ENCODE data around the gene DSCAM. TPM values are rescaled to one million over a fixed set of nuclear protein-coding genes. Genes with fewer than 3 reads are reported as not detected.

The DSCAM gene
- total RNA-seq, 1 donor from 2014 or later: not detected

DNA sequence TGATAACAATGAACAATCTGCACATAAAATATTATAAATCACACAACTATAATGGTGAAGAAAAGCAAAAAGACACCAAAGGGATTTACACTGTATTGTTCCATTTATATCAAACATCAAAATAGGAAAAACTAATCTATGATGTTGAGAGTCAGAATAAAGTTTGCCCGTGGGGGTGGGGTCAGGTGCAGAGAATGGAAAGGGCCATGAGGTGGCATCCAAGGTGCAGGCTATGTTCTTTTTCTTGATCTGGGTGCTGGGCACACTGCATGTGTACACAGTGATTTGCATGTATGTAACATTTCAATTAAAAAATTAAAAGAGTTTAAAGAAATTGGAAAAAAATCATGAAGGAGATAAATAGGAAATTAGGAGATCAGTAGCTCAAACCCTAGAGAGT, 127.3 kb downstream of the DSCAM start:
- H3K79me2 ChIP-seq (ENCODE audit: low read depth): no peaks in the 10 kb centered on the region
- H3K36me3 ChIP-seq: no peaks in the 10 kb centered on the region
- peaks cover 8% of the 10 kb centered on the region for H3K9me3 ChIP-seq (ENCODE audit: low read depth)
- H3F3A ChIP-seq (ENCODE audit: low read depth): no peaks in the 10 kb centered on the region
- H3K4me3 ChIP-seq: no peak overlapping the region
- Mint-ChIP-seq H3K9me3 (peaks cover 10% of the 10 kb centered on the region), H3K27ac (no peak overlapping the region), H3K27me3 (ENCODE audit: insufficient read depth, low read depth) (no peaks in the 10 kb centered on the region), H3K36me3 (no peaks in the 10 kb centered on the region), H3K4me3 (no peak overlapping the region), H3K4me1 (no peaks in the 10 kb centered on the region)
- H3K27me3 ChIP-seq: no peaks in the 10 kb centered on the region
- no peak overlapping the region for H3K9ac ChIP-seq
- no peak for TF ChIP-seq EZH2 (IDR thresholded peaks at IDR 0.05)
- TF ChIP-seq, protein P1, sequence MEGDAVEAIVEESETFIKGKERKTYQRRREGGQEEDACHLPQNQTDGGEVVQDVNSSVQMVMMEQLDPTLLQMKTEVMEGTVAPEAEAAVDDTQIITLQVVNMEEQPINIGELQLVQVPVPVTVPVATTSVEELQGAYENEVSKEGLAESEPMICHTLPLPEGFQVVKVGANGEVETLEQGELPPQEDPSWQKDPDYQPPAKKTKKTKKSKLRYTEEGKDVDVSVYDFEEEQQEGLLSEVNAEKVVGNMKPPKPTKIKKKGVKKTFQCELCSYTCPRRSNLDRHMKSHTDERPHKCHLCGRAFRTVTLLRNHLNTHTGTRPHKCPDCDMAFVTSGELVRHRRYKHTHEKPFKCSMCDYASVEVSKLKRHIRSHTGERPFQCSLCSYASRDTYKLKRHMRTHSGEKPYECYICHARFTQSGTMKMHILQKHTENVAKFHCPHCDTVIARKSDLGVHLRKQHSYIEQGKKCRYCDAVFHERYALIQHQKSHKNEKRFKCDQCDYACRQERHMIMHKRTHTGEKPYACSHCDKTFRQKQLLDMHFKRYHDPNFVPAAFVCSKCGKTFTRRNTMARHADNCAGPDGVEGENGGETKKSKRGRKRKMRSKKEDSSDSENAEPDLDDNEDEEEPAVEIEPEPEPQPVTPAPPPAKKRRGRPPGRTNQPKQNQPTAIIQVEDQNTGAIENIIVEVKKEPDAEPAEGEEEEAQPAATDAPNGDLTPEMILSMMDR (IDR thresholded peaks at IDR 0.05): no peak
- no peak for DNase-seq (ENCODE audit: low spot score)
- no peak overlapping the region for H3K27ac ChIP-seq
- H3K4me1 ChIP-seq: no peaks in the 10 kb centered on the region
- H3K4me2 ChIP-seq: no peak overlapping the region
- H2AFZ ChIP-seq (replicated peaks): no peak overlapping the region
- H4K20me1 ChIP-seq (ENCODE audit: low read depth): no peaks in the 10 kb centered on the region

DNA sequence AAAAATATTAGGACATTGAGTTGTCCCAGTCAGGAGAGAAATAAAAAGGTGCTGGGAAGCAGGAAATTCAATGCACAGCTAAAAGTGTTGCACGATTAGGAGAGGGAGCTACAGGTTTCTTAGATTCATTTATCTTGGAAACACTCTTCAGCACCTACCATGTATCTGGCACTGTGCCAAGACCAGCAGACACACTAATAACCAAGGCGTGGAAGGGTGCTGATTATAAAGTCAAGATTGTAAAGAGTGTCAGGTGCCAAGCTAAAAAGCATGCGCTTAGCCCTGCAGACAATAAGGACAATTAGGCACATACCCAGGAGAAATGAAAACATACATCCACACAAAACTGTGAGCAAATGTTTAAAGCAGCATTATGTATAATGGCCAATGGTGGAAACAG, 129.9 kb downstream of the DSCAM start:
- Histone ChIP-seq H4K20me1 (ENCODE audit: low read depth) (no peaks in the 10 kb centered on the region), H3K9me3 (ENCODE audit: low read depth) (peaks cover 8% of the 10 kb centered on the region), H3K27me3 (no peaks in the 10 kb centered on the region), H3K36me3 (no peaks in the 10 kb centered on the region), H3K4me3 (no peak overlapping the region), H3K9ac (no peak overlapping the region), H3K79me2 (ENCODE audit: low read depth) (no peaks in the 10 kb centered on the region), H3K27ac (no peak overlapping the region), H3F3A (ENCODE audit: low read depth) (no peaks in the 10 kb centered on the region), H2AFZ (replicated peaks) (no peak overlapping the region), H3K4me1 (no peaks in the 10 kb centered on the region), H3K4me2 (no peak overlapping the region)
- TF ChIP-seq EZH2phosphoT487 (IDR thresholded peaks at IDR 0.05) (no peak), EZH2 (IDR thresholded peaks at IDR 0.05) (no peak)
- TF ChIP-seq, protein P1 (IDR thresholded peaks at IDR 0.05): no peak
- Mint-ChIP-seq H3K4me1 (no peaks in the 10 kb centered on the region), H3K27ac (no peak overlapping the region), H3K4me3 (no peak overlapping the region), H3K36me3 (no peaks in the 10 kb centered on the region), H3K9me3 (peaks cover 13% of the 10 kb centered on the region), H3K27me3 (ENCODE audit: insufficient read depth, low read depth) (no peaks in the 10 kb centered on the region)
- no peak for DNase-seq (ENCODE audit: low spot score)

DNA sequence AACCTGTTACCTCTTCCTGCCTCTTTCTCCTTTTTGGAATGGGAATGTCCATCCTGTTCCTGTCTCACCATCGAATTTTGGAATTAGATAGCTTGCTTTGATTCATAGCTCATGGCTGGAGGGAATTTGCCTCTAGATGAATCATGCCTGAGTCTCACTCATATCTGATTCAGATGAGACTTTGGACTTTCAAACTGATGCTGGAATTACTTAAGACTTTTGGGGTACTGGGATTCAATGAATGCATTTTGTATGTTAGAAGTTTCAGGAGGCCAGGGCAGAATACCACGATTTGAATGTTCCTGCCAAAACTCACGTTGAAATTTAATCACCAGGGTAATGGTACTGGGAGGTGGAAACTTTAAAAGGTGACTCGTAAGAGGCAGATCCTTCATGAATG, 132.4 kb downstream of the DSCAM start:
- Mint-ChIP-seq H3K27me3 (ENCODE audit: insufficient read depth, low read depth) (no peaks in the 10 kb centered on the region), H3K36me3 (no peaks in the 10 kb centered on the region), H3K4me1 (no peaks in the 10 kb centered on the region), H3K4me3 (no peak overlapping the region), H3K9me3 (peaks cover 3% of the 10 kb centered on the region), H3K27ac (no peak overlapping the region)
- Histone ChIP-seq H4K20me1 (ENCODE audit: low read depth) (no peaks in the 10 kb centered on the region), H3F3A (ENCODE audit: low read depth) (no peaks in the 10 kb centered on the region), H2AFZ (replicated peaks) (no peak overlapping the region), H3K79me2 (ENCODE audit: low read depth) (no peaks in the 10 kb centered on the region), H3K4me3 (no peak overlapping the region), H3K4me2 (no peak overlapping the region), H3K9ac (no peak overlapping the region), H3K27ac (no peak overlapping the region), H3K36me3 (no peaks in the 10 kb centered on the region), H3K27me3 (no peaks in the 10 kb centered on the region), H3K9me3 (ENCODE audit: low read depth) (no peaks in the 10 kb centered on the region), H3K4me1 (no peaks in the 10 kb centered on the region)
- DNase-seq (ENCODE audit: low spot score): no peak
- TF ChIP-seq, protein P1 (IDR thresholded peaks at IDR 0.05): no peak
- TF ChIP-seq EZH2 (IDR thresholded peaks at IDR 0.05) (no peak), EZH2phosphoT487 (IDR thresholded peaks at IDR 0.05) (no peak)
